ENCODE data around the gene DPP4. TPM values are rescaled to one million over a fixed set of nuclear protein-coding genes. Genes with fewer than 3 reads are reported as not detected.

The DPP4 gene
- polyA plus RNA-seq, 3 donors, result 0.46 TPM; not detected in 2

GRCh38 chr2:161999321-161999720, 74.7 kb downstream of the DPP4 start:
- H2AFZ ChIP-seq (ENCODE audit: insufficient read depth, low read depth, low read length, poor library complexity, severe bottlenecking), result peak overlapping the region; percentile 1
- Mint-ChIP-seq H3K9me3 (no peaks in the 10 kb centered on the region), H3K27ac (no peak overlapping the region), H3K4me3 (no peak overlapping the region), H3K36me3 (no peaks in the 10 kb centered on the region), H3K4me1 (peaks cover 28% of the 10 kb centered on the region), H3K27me3 (ENCODE audit: low read depth in 3 of 3) (peaks cover 0 to 3% (median 0%) of the 10 kb centered on the region in 3 donors)
- H3K4me2 ChIP-seq (replicated peaks; ENCODE audit: extremely low read depth, low read length, poor library complexity, severe bottlenecking), result no peak overlapping the region
- H3K27me3 ChIP-seq (ENCODE audit: control insufficient read depth in 2 of 2, insufficient read depth in 2 of 2, low read length in 2 of 2), result no peaks in the 10 kb centered on the region
- no peak overlapping the region for H3K9ac ChIP-seq (ENCODE audit: insufficient read depth, low read length, poor library complexity, severe bottlenecking)
- no peaks in the 10 kb centered on the region for H3K79me2 ChIP-seq (ENCODE audit: insufficient read depth, low read length)
- TF ChIP-seq CTCF (IDR thresholded peaks at IDR 0.05), result no peak
- DNase-seq, result no peak
- no peaks in the 10 kb centered on the region for H3K9me3 ChIP-seq (replicated peaks in 1 of 2; ENCODE audit: control insufficient read depth in 1 of 2, insufficient read depth in 1 of 2, low read length in 2 of 2)
- H4K20me1 ChIP-seq (ENCODE audit: insufficient read depth, low read length), result no peaks in the 10 kb centered on the region
- H3K27ac ChIP-seq (ENCODE audit: low read depth in 1 of 2, low read length in 2 of 2), result no peak overlapping the region
- H3K36me3 ChIP-seq (replicated peaks in 1 of 2; ENCODE audit: control insufficient read depth in 1 of 2, insufficient read depth in 2 of 2, low read length in 2 of 2), result no peaks in the 10 kb centered on the region
- no peak overlapping the region for H3K4me3 ChIP-seq (replicated peaks in 1 of 3; ENCODE audit: low read depth in 2 of 3, low read length in 3 of 3)
- WGBS (ENCODE audit: insufficient coverage), result 0% methylated on average over 2 of the region's 6 CpGs
- intact Hi-C loops (cut with micrococcal nuclease), result no loop called here
- peaks cover 9 to 10% of the 10 kb centered on the region in 2 donors for H3K4me1 ChIP-seq (ENCODE audit: control insufficient read depth in 1 of 2, insufficient read depth in 2 of 2, low read length in 2 of 2)

- H3K4me3 Mint-ChIP-seq, result no peak overlapping the region
- H3K27me3 ChIP-seq (ENCODE audit: control insufficient read depth in 2 of 2, insufficient read depth in 2 of 2, low read length in 2 of 2), result no peaks in the 10 kb centered on the region
- H3K79me2 ChIP-seq (ENCODE audit: insufficient read depth, low read length), result no peaks in the 10 kb centered on the region
- H3K9ac ChIP-seq (ENCODE audit: insufficient read depth, low read length, poor library complexity, severe bottlenecking), result no peak overlapping the region
- H4K20me1 ChIP-seq (ENCODE audit: insufficient read depth, low read length), result no peaks in the 10 kb centered on the region
- no peak for TF ChIP-seq CTCF (IDR thresholded peaks at IDR 0.05)
- no peaks in the 10 kb centered on the region for H3K36me3 Mint-ChIP-seq
- H3K27me3 Mint-ChIP-seq (ENCODE audit: low read depth in 3 of 3), result peaks cover 0 to 3% (median 0%) of the 10 kb centered on the region in 3 donors
- DNase-seq, result no peak
- H3K4me1 ChIP-seq (ENCODE audit: control insufficient read depth in 1 of 2, insufficient read depth in 2 of 2, low read length in 2 of 2), result peaks cover 9 to 10% of the 10 kb centered on the region in 2 donors
- H2AFZ ChIP-seq (ENCODE audit: insufficient read depth, low read depth, low read length, poor library complexity, severe bottlenecking), result peak overlapping the region; percentile 1
- H3K27ac ChIP-seq (ENCODE audit: low read depth in 1 of 2, low read length in 2 of 2), result no peak overlapping the region
- H3K9me3 ChIP-seq (replicated peaks in 1 of 2; ENCODE audit: control insufficient read depth in 1 of 2, insufficient read depth in 1 of 2, low read length in 2 of 2), result no peaks in the 10 kb centered on the region
- H3K27ac Mint-ChIP-seq, result no peak overlapping the region
- H3K36me3 ChIP-seq (replicated peaks in 1 of 2; ENCODE audit: control insufficient read depth in 1 of 2, insufficient read depth in 2 of 2, low read length in 2 of 2), result no peaks in the 10 kb centered on the region
- H3K9me3 Mint-ChIP-seq, result no peaks in the 10 kb centered on the region
- no CpG with 5 or more reads among the region's 1 CpG for WGBS (ENCODE audit: insufficient coverage)
- H3K4me3 ChIP-seq (replicated peaks in 1 of 3; ENCODE audit: low read depth in 2 of 3, low read length in 3 of 3), result no peak overlapping the region
- no peak overlapping the region for H3K4me2 ChIP-seq (replicated peaks; ENCODE audit: extremely low read depth, low read length, poor library complexity, severe bottlenecking)
- peaks cover 25% of the 10 kb centered on the region for H3K4me1 Mint-ChIP-seq
- intact Hi-C loops (cut with micrococcal nuclease), result no loop called here
Observed at GRCh38 chr2:161998857-161999256, 75.2 kb downstream of the DPP4 start.

Data from CD14-positive monocyte (primary cell).